Thoracic aorta (tissue), 2 donors: Measurements from ENCODE around the gene NELFCD. TPM values are rescaled to one million over a fixed set of nuclear protein-coding genes. Genes with fewer than 3 reads are reported as not detected.

Experiments used
- ATAC-seq: fragments of 150-250 bp; one replicate; pipeline ENCODE4 v1.8.0; 2017; ENCODE audit warnings: low read depth; ENCODE audit not compliant: insufficient number of reproducible peaks, low FRiP score
- DNase-seq: peaks from one replicate; pipeline ENCODE4 v3.0.0-alpha.2; 2020; ENCODE audit warnings: low spot score
- H3K27ac ChIP-seq, 2 donors: fragments of 200-600 bp; sonication (generic); 1 replicate in 1 of 2; 2 replicates in 1 of 2; pipeline ENCODE4 v1.5.1; 2016; ENCODE audit warnings: mild to moderate bottlenecking in 2 of 2, moderate library complexity in 2 of 2
- H3K27me3 ChIP-seq: fragments of 200-600 bp; sonication (generic); replicated peaks from 2 replicates; pipeline ENCODE4 v1.6.0; 2016; ENCODE audit warnings: mild to moderate bottlenecking; ENCODE audit not compliant: insufficient read depth
- H3K36me3 ChIP-seq: fragments of 200-600 bp; sonication (generic); one replicate; pipeline ENCODE4 v1.5.1; 2016
- H3K4me1 ChIP-seq, 2 donors: fragments of 200-600 bp; sonication (generic); 1 replicate in 1 of 2; 2 replicates in 1 of 2; pipeline versions ENCODE4 v1.5.1 to v1.6.0; 2016; ENCODE audit warnings: low read depth in 2 of 2, mild to moderate bottlenecking in 1 of 2; ENCODE audit not compliant: control insufficient read depth in 1 of 2
- H3K4me3 ChIP-seq: fragments of 200-600 bp; sonication (generic); 2 replicates; pipeline ENCODE4 v1.5.1; 2016; ENCODE audit warnings: mild to moderate bottlenecking
- H3K9me3 ChIP-seq: fragments of 200-600 bp; sonication (generic); 2 replicates; pipeline ENCODE4 v1.5.1; 2016
- total RNA-seq, 2 donors: library from RNA; depleted of rRNA; stranded (reverse); fragments of >200 nt; gene quantifications; one replicate each; pipeline versions ENCODE4 v1.1.0 to v1.2.3, GENCODE V29; 2016
- TF ChIP-seq, protein P1 (sequence below): fragments of 200-600 bp; sonication (generic); IDR thresholded peaks from one replicate; pipeline ENCODE4 v1.5.1; 2019; ENCODE audit warnings: antibody characterized with exemption

NELFCD gene
- total RNA-seq, 2 donors from 2014 or later = 50.9 to 52.6 TPM

- ATAC-seq (no peak), DNase-seq (no peak)
- Histone ChIP-seq H3K9me3 (no peaks in the 10 kb centered on the region), H3K36me3 (no peaks in the 10 kb centered on the region), H3K4me1 (no peaks in the 10 kb centered on the region), H3K27me3 (no peaks in the 10 kb centered on the region), H3K4me3 (no peak overlapping the region), H3K27ac (no peak overlapping the region)
- TF ChIP-seq, protein P1, sequence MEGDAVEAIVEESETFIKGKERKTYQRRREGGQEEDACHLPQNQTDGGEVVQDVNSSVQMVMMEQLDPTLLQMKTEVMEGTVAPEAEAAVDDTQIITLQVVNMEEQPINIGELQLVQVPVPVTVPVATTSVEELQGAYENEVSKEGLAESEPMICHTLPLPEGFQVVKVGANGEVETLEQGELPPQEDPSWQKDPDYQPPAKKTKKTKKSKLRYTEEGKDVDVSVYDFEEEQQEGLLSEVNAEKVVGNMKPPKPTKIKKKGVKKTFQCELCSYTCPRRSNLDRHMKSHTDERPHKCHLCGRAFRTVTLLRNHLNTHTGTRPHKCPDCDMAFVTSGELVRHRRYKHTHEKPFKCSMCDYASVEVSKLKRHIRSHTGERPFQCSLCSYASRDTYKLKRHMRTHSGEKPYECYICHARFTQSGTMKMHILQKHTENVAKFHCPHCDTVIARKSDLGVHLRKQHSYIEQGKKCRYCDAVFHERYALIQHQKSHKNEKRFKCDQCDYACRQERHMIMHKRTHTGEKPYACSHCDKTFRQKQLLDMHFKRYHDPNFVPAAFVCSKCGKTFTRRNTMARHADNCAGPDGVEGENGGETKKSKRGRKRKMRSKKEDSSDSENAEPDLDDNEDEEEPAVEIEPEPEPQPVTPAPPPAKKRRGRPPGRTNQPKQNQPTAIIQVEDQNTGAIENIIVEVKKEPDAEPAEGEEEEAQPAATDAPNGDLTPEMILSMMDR = no peak
Observed at GRCh38 chr20:58967652-58968429, 13.2 kb upstream of the NELFCD start.

DNA sequence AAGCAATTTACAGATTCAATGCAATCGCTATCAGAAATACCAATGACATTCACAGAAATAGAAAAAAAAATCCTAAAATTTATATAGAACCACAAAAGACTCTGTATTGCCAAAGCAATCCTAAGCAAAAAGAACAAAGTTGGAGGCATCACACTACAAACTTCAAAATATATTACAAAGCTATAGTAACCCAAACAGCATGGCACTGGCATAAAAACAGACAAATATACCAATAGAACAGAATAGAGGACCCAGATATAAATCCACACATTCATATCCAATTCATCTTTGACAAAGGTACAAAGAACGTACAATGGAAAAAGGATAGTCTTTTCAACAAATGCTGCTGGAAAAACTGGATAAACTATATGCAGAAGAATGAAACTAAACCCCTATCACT, 11.6 kb upstream of the NELFCD start:
- Histone ChIP-seq H3K4me3 (no peak overlapping the region), H3K27me3 (no peaks in the 10 kb centered on the region), H3K27ac (no peak overlapping the region), H3K9me3 (no peaks in the 10 kb centered on the region), H3K4me1 (no peaks in the 10 kb centered on the region), H3K36me3 (no peaks in the 10 kb centered on the region)
- no peak for DNase-seq
- TF ChIP-seq, protein P1 = no peak
- ATAC-seq = no peak

- ATAC-seq = no peak
- TF ChIP-seq, protein P1 = no peak
- Histone ChIP-seq H3K9me3 (no peaks in the 10 kb centered on the region), H3K36me3 (no peaks in the 10 kb centered on the region), H3K27ac (no peak overlapping the region), H3K27me3 (no peaks in the 10 kb centered on the region), H3K4me3 (no peak overlapping the region), H3K4me1 (no peaks in the 10 kb centered on the region)
- no peak for DNase-seq
Observed at GRCh38 chr20:58970146-58970545, 10.9 kb upstream of the NELFCD start.

- Histone ChIP-seq H3K4me3 (no peak overlapping the region), H3K4me1 (no peaks in the 10 kb centered on the region), H3K36me3 (no peaks in the 10 kb centered on the region), H3K9me3 (peaks cover 3% of the 10 kb centered on the region), H3K27me3 (no peaks in the 10 kb centered on the region), H3K27ac (no peak overlapping the region)
- TF ChIP-seq, protein P1 = no peak
- ATAC-seq = no peak
- no peak for DNase-seq
Observed at GRCh38 chr20:58971429-58971828, 9.6 kb upstream of the NELFCD start.

GRCh38 chr20:58973179-58973578, 7.9 kb upstream of the NELFCD start:
- Histone ChIP-seq H3K36me3 (no peaks in the 10 kb centered on the region), H3K4me3 (no peak overlapping the region), H3K4me1 (no peaks in the 10 kb centered on the region), H3K9me3 (peaks cover 3% of the 10 kb centered on the region), H3K27me3 (no peaks in the 10 kb centered on the region), H3K27ac (no peak overlapping the region)
- ATAC-seq (no peak), DNase-seq (no peak)
- TF ChIP-seq, protein P1 = no peak
